ENCODE data around the gene SCN10A. TPM values are rescaled to one million over a fixed set of nuclear protein-coding genes. Genes with fewer than 3 reads are reported as not detected.

The SCN10A gene
- total and polyA plus RNA-seq, 9 of the 15 experiments (the other 6 are each of a cell fraction or from before 2014, with no cell fraction given), result not detected

- TF ChIP-seq ZBTB40 (IDR thresholded peaks at IDR 0.05) (no peak), ZBTB40 (CRISPR knock-in tag; IDR thresholded peaks at IDR 0.05) (no peak), ARHGAP35 (IDR thresholded peaks at IDR 0.05; ENCODE audit: partially characterized antibody) (no peak), ATF4 (CRISPR knock-in tag; IDR thresholded peaks at IDR 0.05) (no peak), GABPB2 (CRISPR knock-in tag; conservative IDR thresholded peaks at IDR 0.05) (no peak), CBFB (CRISPR knock-in tag; IDR thresholded peaks at IDR 0.05) (no peak), ZNF239 (CRISPR knock-in tag; IDR thresholded peaks at IDR 0.05) (no peak), ZNF197 (CRISPR knock-in tag; IDR thresholded peaks at IDR 0.05; ENCODE audit: low read depth) (no peak), ARID4B (CRISPR knock-in tag; IDR thresholded peaks at IDR 0.05) (peak; percentile 20; the same call in 1 of the 2 replicates), SFPQ (IDR thresholded peaks at IDR 0.05; ENCODE audit: low read depth, low read length) (no peak), SIN3B (IDR thresholded peaks at IDR 0.05; ENCODE audit: low read depth) (no peak)
Observed at GRCh38 chr3:38725726-38726419, 90.1 kb downstream of the SCN10A start (continued).
